ENCODE measurements around the gene MAJIN.
"Not testable (repeated sequence)": the region's sequence is repeated elsewhere in the genome, so short reads cannot be mapped to it uniquely, and the experiment has no call there.

MAJIN gene

GRCh38 chr11:64990222-64990923 is 18.5 kb upstream of the MAJIN start:
- no peak for DNase-seq (ENCODE audit: low read depth)

GRCh38 chr11:64989416-64989815 is 17.5 kb upstream of the MAJIN start:
- DNase-seq (ENCODE audit: low read depth) = no peak

- no peak for DNase-seq (ENCODE audit: low read depth)
These were observed 16.3 kb upstream of the MAJIN start for GRCh38 chr11:64987998-64988854.

- not testable (repeated sequence) for DNase-seq (ENCODE audit: low read depth)
These were observed 11.4 kb upstream of the MAJIN start for GRCh38 chr11:64983339-64983738.

GRCh38 chr11:64976651-64977050 is 4.7 kb upstream of the MAJIN start:
- DNase-seq (ENCODE audit: low read depth) = no peak

- no peak for DNase-seq (ENCODE audit: low read depth)
These were observed 2.2 kb upstream of the MAJIN start for GRCh38 chr11:64974124-64974523.

GRCh38 chr11:64970731-64971151 is 1.2 kb downstream of the MAJIN start:
- DNase-seq (ENCODE audit: low read depth) = no peak

- no peak for DNase-seq (ENCODE audit: low read depth)
These were observed 2.7 kb downstream of the MAJIN start for GRCh38 chr11:64969209-64969608.

- DNase-seq (ENCODE audit: low read depth) = no peak
These were observed 4.5 kb downstream of the MAJIN start for GRCh38 chr11:64967375-64967774.

GRCh38 chr11:64963072-64963631 is 8.8 kb downstream of the MAJIN start:
- DNase-seq (ENCODE audit: low read depth) = no peak

GRCh38 chr11:64960719-64961118 is 11.2 kb downstream of the MAJIN start:
- no peak for DNase-seq (ENCODE audit: low read depth)

- no peak for DNase-seq (ENCODE audit: low read depth)
These were observed 12.4 kb downstream of the MAJIN start for GRCh38 chr11:64959498-64959897.

GRCh38 chr11:64954201-64954600 is 17.7 kb downstream of the MAJIN start:
- no peak for DNase-seq (ENCODE audit: low read depth)

GRCh38 chr11:64951529-64951928 is 20.4 kb downstream of the MAJIN start:
- DNase-seq (ENCODE audit: low read depth) = no peak

- DNase-seq (ENCODE audit: low read depth) = no peak
These were observed 24.6 kb downstream of the MAJIN start for GRCh38 chr11:64947208-64947814.

GRCh38 chr11:64936539-64936938 is 35.4 kb downstream of the MAJIN start:
- DNase-seq (ENCODE audit: low read depth) = no peak

- DNase-seq (ENCODE audit: low read depth) = no peak
These were observed 36.4 kb downstream of the MAJIN start, which contains the start of gene GPHA2 for GRCh38 chr11:64935359-64936081. TSS of gene GPHA2 (minus strand) at chr11:64935893. CDS start at chr11:64935460, 433 bp downstream.

GRCh38 chr11:64934682-64935358 is 37.1 kb downstream of the MAJIN start:
- DNase-seq (ENCODE audit: low read depth) = no peak

- DNase-seq (ENCODE audit: low read depth) = no peak
These were observed 37.8 kb downstream of the MAJIN start for GRCh38 chr11:64933935-64934681.

GRCh38 chr11:64933213-64933934 is 38.5 kb downstream of the MAJIN start:
- DNase-seq (ENCODE audit: low read depth) = no peak

Data from activated gamma-delta T cell treated with anti-CD3 and anti-CD28 coated beads, Interleukin-2, amount 50 U/mL, for 16 hours (primary cell).